H9 (cell line): ENCODE measurements around the gene DVL3. TPM values are rescaled to one million over a fixed set of nuclear protein-coding genes. Genes with fewer than 3 reads are reported as not detected.

Experiments used
- DNase-seq: peaks from one replicate; pipeline ENCODE4 v3.0.0-alpha.2; 2017
- H2AFZ ChIP-seq: one replicate; pipeline ENCODE4 v1.6.1; 2013; ENCODE audit warnings: mild to moderate bottlenecking, low read length, control low read depth, moderate library complexity
- H2AK5ac ChIP-seq: 2 replicates; pipeline ENCODE4 v1.6.1; 2013; ENCODE audit warnings: low read length, control low read depth, mixed read lengths; ENCODE audit not compliant: insufficient read length
- H2BK120ac ChIP-seq: one replicate; pipeline ENCODE4 v1.6.1; 2013; ENCODE audit warnings: low read depth, mild to moderate bottlenecking, low read length, control low read depth, inconsistent platforms; ENCODE audit not compliant: poor library complexity, severe bottlenecking
- H2BK12ac ChIP-seq: 2 replicates; pipeline ENCODE4 v1.6.1; 2013; ENCODE audit warnings: low read length, control low read depth, mixed read lengths, low read depth; ENCODE audit not compliant: insufficient read length
- H2BK15ac ChIP-seq: 2 replicates; pipeline ENCODE4 v1.6.1; 2013; ENCODE audit warnings: low read depth, low read length, control low read depth
- H2BK20ac ChIP-seq: one replicate; pipeline ENCODE4 v1.6.1; 2013; ENCODE audit warnings: low read depth, mild to moderate bottlenecking, low read length, control low read depth, inconsistent platforms; ENCODE audit not compliant: poor library complexity, severe bottlenecking
- H2BK5ac ChIP-seq: 2 replicates; pipeline ENCODE4 v1.6.1; 2013; ENCODE audit warnings: low read length, control low read depth, mixed read lengths; ENCODE audit not compliant: insufficient read length
- H3K14ac ChIP-seq: 2 replicates; pipeline ENCODE4 v1.6.1; 2013; ENCODE audit warnings: low read length, control low read depth; ENCODE audit not compliant: insufficient read depth
- H3K18ac ChIP-seq: 2 replicates; pipeline ENCODE4 v1.6.1; 2013; ENCODE audit warnings: low read depth, mild to moderate bottlenecking, mixed read lengths, low read length, control low read depth; ENCODE audit not compliant: insufficient read length
- H3K23ac ChIP-seq: 2 replicates; pipeline ENCODE4 v1.6.1; 2013; ENCODE audit warnings: low read length, control low read depth, mixed read lengths, low read depth; ENCODE audit not compliant: insufficient read length
- H3K23me2 ChIP-seq: 2 replicates; pipeline ENCODE4 v1.6.1; 2013; ENCODE audit warnings: low read depth, mild to moderate bottlenecking, mixed read lengths, low read length, control low read depth; ENCODE audit not compliant: insufficient read length, poor library complexity, severe bottlenecking
- H3K27ac ChIP-seq: 2 replicates; pipeline ENCODE4 v1.5.1; 2013; ENCODE audit warnings: low read length, control low read depth, mixed read lengths, low read depth; ENCODE audit not compliant: insufficient read length
- H3K27me3 ChIP-seq: 2 replicates; pipeline ENCODE4 v1.6.1; 2013; ENCODE audit warnings: low read length, control low read depth, inconsistent platforms; ENCODE audit not compliant: insufficient read depth
- H3K4ac ChIP-seq: 2 replicates; pipeline ENCODE4 v1.6.1; 2013; ENCODE audit warnings: low read depth, mild to moderate bottlenecking, control low read depth, inconsistent platforms, low read length, moderate library complexity
- H3K4me1 ChIP-seq: 2 replicates; pipeline ENCODE4 v1.6.1; 2013; ENCODE audit warnings: low read length, control low read depth, inconsistent platforms; ENCODE audit not compliant: insufficient read depth
- H3K4me2 ChIP-seq: 2 replicates; pipeline ENCODE4 v1.6.1; 2013; ENCODE audit warnings: low read length, control low read depth, mixed read lengths; ENCODE audit not compliant: insufficient read length, insufficient read depth
- H3K56ac ChIP-seq: 2 replicates; pipeline ENCODE4 v1.6.1; 2013; ENCODE audit warnings: low read depth, mild to moderate bottlenecking, mixed read lengths, low read length, control low read depth; ENCODE audit not compliant: insufficient read length
- H3K79me1 ChIP-seq: 2 replicates; pipeline ENCODE4 v1.6.1; 2013; ENCODE audit warnings: low read depth, mild to moderate bottlenecking, moderate library complexity, low read length, control low read depth, inconsistent platforms; ENCODE audit not compliant: insufficient read depth, poor library complexity, severe bottlenecking
- H3K79me2 ChIP-seq: 2 replicates; pipeline ENCODE4 v1.6.1; 2013; ENCODE audit warnings: low read length, control low read depth, inconsistent platforms; ENCODE audit not compliant: insufficient read depth
- H3K9ac ChIP-seq: 2 replicates; pipeline ENCODE4 v1.6.1; 2013; ENCODE audit warnings: low read length, control low read depth, mixed read lengths; ENCODE audit not compliant: insufficient read length; ENCODE audit errors: extremely low read depth
- H3K9me3 ChIP-seq: one replicate; pipeline ENCODE4 v1.6.1; 2013; ENCODE audit warnings: low read depth, low read length, inconsistent platforms; ENCODE audit not compliant: control insufficient read depth
- H3T11ph ChIP-seq: one replicate; pipeline ENCODE4 v1.6.1; 2013; ENCODE audit warnings: mild to moderate bottlenecking, low read length, control low read depth, inconsistent platforms
- H4K20me1 ChIP-seq: one replicate; pipeline ENCODE4 v1.6.1; 2013; ENCODE audit not compliant: control insufficient read depth, insufficient read length, insufficient read depth
- H4K5ac ChIP-seq: 2 replicates; pipeline ENCODE4 v1.6.1; 2013; ENCODE audit warnings: low read depth, mild to moderate bottlenecking, mixed read lengths, low read length, control low read depth; ENCODE audit not compliant: insufficient read length
- H4K8ac ChIP-seq: replicated peaks from 2 replicates; pipeline ENCODE4 v1.6.1; 2013; ENCODE audit warnings: low read length, control low read depth, mixed read lengths, low read depth; ENCODE audit not compliant: insufficient read length
- H4K91ac ChIP-seq: 2 replicates; pipeline ENCODE4 v1.6.1; 2013; ENCODE audit warnings: low read depth, mild to moderate bottlenecking, moderate library complexity, mixed read lengths, low read length, control low read depth; ENCODE audit not compliant: insufficient read length
- H3K27ac Mint-ChIP-seq, 3 experiments: 2 replicates in 2 of 3; 3 replicates in 1 of 3; pipeline ENCODE4 v1.8.0; 2020 to 2021; ENCODE audit warnings: mixed read lengths in 3 of 3, mild to moderate bottlenecking in 1 of 3, moderate library complexity in 1 of 3
- H3K27me3 Mint-ChIP-seq: 2 replicates; pipeline ENCODE4 v1.8.0; 2021; ENCODE audit warnings: low read depth, mild to moderate bottlenecking, moderate library complexity, mixed read lengths
- H3K36me3 Mint-ChIP-seq, 3 experiments: 2 replicates in 2 of 3; 3 replicates in 1 of 3; pipeline ENCODE4 v1.8.0; 2020 to 2021; ENCODE audit warnings: low read depth in 3 of 3, mixed read lengths in 3 of 3; ENCODE audit not compliant: insufficient read depth in 1 of 3
- H3K4me1 Mint-ChIP-seq, 2 experiments: 2 replicates each; pipeline ENCODE4 v1.8.0; 2020; ENCODE audit warnings: mixed read lengths in 2 of 2
- H3K4me3 Mint-ChIP-seq, 2 experiments: 2 replicates in 1 of 2; 3 replicates in 1 of 2; pipeline ENCODE4 v1.8.0; 2020 to 2021; ENCODE audit warnings: mild to moderate bottlenecking in 2 of 2, mixed read lengths in 2 of 2, moderate library complexity in 1 of 2
- H3K9me3 Mint-ChIP-seq, 2 experiments: 2 replicates in 1 of 2; 3 replicates in 1 of 2; pipeline ENCODE4 v1.8.0; 2020; ENCODE audit warnings: mild to moderate bottlenecking in 2 of 2, mixed read lengths in 2 of 2, moderate library complexity in 1 of 2
- total RNA-seq: library from RNA; stranded (reverse); gene quantifications from 2 replicates; pipeline ENCODE4 v1.2.1, GENCODE V29; 2021
- TF ChIP-seq, protein P1 (sequence below): fragments of 200-600 bp; sonication (generic); conservative IDR thresholded peaks from 3 replicates; pipeline ENCODE4 v1.8.0; 2021; ENCODE audit warnings: antibody characterized with exemption, mild to moderate bottlenecking

DVL3 gene
- total RNA-seq, 1 experiment from 2014 or later = 64.7 TPM

DNA sequence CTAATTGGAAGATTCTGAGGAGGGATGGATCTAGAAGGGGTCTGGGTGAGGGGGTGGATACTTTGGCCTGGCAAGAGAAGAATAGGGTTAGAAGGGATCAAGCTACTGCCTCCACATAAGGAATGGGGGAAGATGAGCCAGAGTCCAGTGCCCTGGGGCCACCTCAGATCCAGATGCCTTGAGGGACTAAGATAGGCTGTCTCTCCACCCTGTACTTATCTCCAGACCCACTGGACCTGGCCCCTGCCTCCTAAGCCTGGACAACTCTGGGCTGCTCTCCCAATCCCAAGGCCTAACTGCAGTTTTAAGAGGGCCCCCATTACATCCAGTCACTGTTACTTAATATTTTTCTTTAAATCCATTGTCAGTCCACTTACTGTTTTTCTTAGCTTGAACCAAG lies 2.0 kb downstream of the DVL3 start:
- Histone ChIP-seq H3K4ac (no peak overlapping the region), H4K8ac (no peak overlapping the region), H4K91ac (no peak overlapping the region), H2BK12ac (no peak overlapping the region), H2AFZ (no peak overlapping the region), H3T11ph (no peak overlapping the region), H3K27me3 (no peaks in the 10 kb centered on the region), H3K79me2 (peaks cover 23% of the 10 kb centered on the region; the same call in 1 of the 2 replicates), H2BK5ac (no peak overlapping the region), H3K23me2 (peaks cover 6% of the 10 kb centered on the region), H3K27ac (no peak overlapping the region), H3K18ac (no peak overlapping the region), H3K9me3 (no peaks in the 10 kb centered on the region), H3K23ac (no peak overlapping the region), H3K9ac (peak overlapping the region; percentile 59), H4K5ac (no peak overlapping the region), H3K79me1 (peaks cover 3% of the 10 kb centered on the region), H3K4me1 (no peaks in the 10 kb centered on the region; the same call in 1 of the 2 replicates), H2BK120ac (no peak overlapping the region), H2BK20ac (no peak overlapping the region), H3K4me2 (peak overlapping the region; percentile 75), H3K14ac (no peak overlapping the region; the same call in 1 of the 2 replicates), H2AK5ac (no peak overlapping the region), H3K56ac (no peak overlapping the region), H2BK15ac (no peak overlapping the region), H4K20me1 (no peaks in the 10 kb centered on the region)
- DNase-seq = no peak
- Mint-ChIP-seq H3K27ac (peak overlapping the region; percentile 69 to 91 (median 73); a peak in 4 of 7 replicates), H3K27me3 (no peaks in the 10 kb centered on the region), H3K4me1 (peaks cover 11 to 21% of the 10 kb centered on the region in 2 experiments), H3K36me3 (peaks cover 4 to 14% (median 5%) of the 10 kb centered on the region in 3 experiments; a peak in 6 of 7 replicates), H3K9me3 (no peaks in the 10 kb centered on the region; a peak in 1 of 5 replicates), H3K4me3 (peak overlapping the region; percentile 93 to 99)
- TF ChIP-seq, protein P1, sequence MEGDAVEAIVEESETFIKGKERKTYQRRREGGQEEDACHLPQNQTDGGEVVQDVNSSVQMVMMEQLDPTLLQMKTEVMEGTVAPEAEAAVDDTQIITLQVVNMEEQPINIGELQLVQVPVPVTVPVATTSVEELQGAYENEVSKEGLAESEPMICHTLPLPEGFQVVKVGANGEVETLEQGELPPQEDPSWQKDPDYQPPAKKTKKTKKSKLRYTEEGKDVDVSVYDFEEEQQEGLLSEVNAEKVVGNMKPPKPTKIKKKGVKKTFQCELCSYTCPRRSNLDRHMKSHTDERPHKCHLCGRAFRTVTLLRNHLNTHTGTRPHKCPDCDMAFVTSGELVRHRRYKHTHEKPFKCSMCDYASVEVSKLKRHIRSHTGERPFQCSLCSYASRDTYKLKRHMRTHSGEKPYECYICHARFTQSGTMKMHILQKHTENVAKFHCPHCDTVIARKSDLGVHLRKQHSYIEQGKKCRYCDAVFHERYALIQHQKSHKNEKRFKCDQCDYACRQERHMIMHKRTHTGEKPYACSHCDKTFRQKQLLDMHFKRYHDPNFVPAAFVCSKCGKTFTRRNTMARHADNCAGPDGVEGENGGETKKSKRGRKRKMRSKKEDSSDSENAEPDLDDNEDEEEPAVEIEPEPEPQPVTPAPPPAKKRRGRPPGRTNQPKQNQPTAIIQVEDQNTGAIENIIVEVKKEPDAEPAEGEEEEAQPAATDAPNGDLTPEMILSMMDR = no peak
